ENCODE results near the gene TXNDC15.
A peak's percentile ranks its signal among the peaks of the same experiment; 100 is the strongest.
"Not testable (repeated sequence)": the region's sequence is repeated elsewhere in the genome, so short reads cannot be mapped to it uniquely, and the experiment has no call there.

Gene TXNDC15, protein sequence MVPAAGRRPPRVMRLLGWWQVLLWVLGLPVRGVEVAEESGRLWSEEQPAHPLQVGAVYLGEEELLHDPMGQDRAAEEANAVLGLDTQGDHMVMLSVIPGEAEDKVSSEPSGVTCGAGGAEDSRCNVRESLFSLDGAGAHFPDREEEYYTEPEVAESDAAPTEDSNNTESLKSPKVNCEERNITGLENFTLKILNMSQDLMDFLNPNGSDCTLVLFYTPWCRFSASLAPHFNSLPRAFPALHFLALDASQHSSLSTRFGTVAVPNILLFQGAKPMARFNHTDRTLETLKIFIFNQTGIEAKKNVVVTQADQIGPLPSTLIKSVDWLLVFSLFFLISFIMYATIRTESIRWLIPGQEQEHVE

DNA sequence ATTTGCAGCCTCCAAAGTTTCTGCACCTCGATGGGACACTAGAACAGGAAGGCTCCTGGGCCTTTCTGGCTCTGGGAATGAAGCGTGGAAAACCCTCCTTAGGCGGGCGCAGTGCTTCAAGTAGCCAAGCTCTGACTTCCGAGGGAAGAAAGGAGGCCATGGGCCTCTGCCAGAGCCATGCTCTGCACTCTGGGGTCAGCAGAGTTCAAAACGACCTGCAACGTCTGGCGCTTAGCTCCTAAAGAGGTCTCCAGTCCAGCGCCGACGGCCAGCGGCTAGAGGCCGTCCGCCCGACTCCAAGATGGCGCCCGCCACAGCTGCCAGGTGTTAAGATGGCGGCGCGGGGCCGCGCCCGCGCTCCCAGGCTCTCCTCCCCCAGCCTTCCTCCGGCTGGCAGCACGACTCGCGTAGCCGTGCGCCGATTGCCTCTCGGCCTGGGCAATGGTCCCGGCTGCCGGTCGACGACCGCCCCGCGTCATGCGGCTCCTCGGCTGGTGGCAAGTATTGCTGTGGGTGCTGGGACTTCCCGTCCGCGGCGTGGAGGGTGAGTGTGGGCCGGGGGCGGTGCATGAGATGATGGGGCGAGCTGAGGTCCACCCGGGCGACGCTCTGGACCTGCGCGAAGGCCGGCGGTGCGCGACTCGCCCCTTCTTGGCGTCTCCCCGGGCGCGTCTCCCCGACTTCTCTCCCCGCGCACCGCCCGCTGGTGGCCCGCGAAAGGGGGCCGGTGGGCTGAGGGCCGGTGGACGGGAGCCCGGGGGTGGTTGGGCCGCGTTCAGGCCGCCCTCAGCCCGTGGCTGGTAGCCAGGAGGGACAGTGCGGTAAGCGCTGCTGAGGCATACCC is at the start of gene TXNDC15:
TSS of gene TXNDC15 (plus strand) at position 385 of the 844 bp plus-strand sequence. CDS start at position 442, 57 bp downstream.
- no peak for DNase-seq

DNA sequence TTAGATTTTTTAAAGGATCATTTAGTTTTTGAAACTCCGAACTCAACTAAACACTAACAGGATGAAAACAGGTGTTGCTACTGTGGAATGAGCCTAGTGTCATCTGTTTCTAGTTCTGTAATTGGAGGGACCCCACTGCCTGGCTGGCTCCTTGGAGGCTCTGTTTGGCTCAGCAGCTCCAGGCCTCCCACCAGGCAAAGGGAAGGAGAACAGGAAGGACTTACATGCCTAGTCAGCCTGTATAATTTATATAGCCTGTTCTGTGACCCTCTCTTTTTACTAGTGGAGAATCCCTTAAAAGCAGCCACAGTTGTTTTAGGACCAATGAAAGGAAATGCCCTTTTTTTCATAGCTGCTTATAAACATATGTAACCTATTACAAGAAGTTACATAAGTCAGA is 49.5 kb upstream of the TXNDC15 start:
- DNase-seq, result no peak

DNA sequence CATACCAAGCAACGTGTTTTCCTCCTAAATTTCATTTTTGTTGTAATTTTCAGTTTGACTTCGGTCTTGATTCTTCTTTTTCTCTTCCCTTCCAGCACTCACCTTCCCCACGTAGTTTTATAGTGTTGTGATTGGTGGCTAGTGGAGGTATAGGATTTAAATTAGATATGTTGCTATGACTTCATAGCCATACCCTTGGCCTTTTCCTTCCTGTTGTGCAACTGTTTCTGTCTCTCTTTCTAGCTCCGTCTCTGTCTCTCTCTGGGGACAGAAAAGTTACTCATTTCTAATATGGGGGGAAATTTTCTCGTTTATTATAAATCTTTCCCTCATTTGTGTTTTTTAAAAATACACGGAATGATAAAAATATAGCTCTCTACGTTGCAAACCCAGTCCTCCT is 49.0 kb upstream of the TXNDC15 start:
- DNase-seq, result no peak

DNA sequence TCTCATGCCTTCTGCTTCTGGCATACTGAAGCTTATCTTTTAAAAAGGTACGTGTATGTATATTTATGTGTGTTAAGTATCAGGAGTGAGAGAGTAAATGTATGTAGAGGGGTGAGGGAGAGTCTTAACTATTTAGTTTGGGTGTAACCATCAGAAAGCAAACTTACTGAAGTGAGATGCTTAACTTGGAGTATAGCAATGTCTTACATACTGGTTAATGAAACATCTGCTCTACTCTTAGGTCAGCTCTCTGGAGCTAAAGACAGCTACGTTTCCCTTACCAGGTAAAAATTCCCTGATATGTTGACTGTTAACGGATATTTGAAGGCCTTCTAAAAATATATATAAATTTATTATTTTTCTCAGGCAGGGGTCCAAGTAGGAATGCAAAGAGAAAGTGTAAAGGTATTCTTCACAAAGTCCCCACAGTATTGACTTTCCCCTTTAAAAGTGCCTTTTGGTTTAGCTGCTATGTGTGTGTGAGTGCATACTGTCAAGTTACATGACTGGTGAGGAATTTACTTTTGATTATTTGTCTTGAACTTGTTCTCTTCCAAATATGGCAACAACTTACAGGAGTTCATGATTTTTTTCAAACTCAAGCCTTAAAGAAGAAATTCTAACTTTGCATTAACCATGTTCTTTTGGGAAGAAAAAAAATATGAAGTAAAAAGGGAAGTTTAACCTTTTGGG is 40.7 kb upstream of the TXNDC15 start:
- no peak for DNase-seq

DNA sequence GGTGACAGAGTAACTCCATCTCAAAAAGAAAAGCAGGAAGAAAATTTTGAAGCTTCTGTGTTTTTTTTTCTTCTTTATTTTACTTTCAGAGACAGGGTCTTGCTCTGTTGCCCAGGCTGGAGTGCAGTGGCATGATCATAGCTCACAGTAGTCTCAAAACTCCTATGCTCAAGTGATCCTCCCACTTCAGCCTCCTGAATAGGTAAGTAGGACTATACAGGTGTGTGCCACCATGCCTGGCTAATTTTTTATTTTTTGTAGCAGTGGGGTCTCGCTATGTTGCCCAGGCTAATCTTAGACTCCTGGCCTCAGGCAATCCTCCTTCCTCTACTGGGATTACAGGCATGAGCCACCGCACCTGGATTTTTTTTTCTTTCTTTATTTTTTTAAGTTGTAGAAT is 38.5 kb upstream of the TXNDC15 start:
- DNase-seq, result no peak

DNA sequence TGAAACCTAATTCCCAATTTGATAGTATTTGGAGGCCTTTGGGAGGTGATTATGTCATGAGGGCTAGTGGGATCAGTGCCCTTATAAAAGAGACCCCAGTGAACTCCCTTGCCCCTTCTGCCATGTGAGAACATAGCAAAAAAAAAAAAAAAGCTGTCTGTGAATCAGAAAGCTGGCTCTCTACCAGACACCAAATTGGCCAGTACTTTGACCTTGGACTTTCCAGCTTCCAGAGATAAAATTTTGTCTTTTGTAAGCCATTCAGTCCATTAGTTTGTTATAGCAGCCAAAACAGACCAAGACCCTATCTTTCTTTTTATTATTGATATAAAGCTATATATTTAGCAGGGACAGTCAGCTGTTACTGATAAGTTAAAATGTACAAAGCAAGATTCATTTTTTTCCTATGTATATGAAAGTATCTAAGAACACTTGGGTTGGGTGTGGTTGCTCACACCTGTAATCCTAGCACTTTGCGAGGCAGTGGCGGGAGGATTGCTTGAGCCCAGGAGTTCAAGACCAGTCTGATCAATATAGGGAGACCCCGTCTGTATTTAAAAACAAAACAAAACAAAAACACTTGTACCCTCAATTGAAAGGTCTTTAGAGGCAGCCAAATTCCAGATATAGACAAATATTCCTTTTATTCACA is 36.5 kb upstream of the TXNDC15 start:
- DNase-seq, result no peak

DNA sequence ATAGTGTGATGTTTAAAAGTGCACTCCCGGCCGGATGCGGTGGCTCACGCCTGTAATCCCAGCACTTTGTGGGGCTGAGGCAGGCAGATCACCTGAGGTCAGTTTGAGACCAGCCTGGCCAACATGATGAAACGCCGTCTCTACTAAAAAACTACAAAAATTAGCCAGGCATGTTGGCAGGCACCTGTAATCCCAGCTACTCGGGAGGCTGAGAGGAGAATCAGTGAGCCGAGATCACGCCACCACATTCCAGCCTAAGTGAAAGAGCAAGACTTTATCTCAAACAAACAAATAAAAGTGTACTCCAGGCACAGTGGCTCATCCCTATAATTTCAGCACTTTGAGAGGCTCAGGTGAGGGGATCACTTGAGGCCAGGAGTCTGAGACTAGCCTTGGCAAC is 35.8 kb upstream of the TXNDC15 start:
- DNase-seq, result not testable (repeated sequence)

DNA sequence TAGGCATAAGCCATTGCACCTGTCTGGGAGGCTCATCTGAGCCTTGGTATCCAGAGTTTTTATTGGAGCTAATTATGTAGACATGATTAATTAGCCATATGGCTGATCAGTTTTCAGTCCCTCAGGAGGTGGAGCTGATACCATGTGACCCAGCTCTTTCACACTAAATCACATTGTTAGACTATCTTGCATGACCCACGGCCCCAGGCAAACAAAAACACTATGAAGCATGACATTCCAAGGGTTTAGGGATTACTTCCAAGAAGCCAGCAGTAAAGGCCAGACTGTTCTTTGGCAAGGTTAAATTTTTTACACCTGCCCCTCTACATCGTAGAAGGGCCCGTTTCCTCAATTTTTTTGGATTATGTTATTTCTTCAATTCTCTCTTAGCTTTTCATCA is 33.4 kb upstream of the TXNDC15 start:
- DNase-seq, result no peak

DNA sequence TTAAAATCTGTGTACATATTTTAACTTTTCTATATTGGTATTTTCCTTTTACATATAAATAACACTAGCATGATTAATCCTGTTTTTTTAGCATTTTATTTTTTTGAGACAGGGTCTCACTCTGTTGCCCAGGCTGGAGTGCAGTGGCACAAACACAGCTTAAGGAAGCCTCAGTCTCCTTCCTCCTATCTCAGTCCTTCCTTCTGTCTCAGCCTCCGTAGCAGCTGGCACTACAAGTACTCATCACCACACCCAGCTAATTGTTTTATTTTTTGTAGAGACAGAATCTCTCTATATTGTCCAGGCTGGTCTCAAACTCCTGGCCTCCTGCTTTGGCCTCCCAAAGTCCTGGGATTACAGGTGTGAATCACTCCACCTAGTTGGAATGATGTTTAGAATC is 29.9 kb upstream of the TXNDC15 start:
- DNase-seq, result no peak

DNA sequence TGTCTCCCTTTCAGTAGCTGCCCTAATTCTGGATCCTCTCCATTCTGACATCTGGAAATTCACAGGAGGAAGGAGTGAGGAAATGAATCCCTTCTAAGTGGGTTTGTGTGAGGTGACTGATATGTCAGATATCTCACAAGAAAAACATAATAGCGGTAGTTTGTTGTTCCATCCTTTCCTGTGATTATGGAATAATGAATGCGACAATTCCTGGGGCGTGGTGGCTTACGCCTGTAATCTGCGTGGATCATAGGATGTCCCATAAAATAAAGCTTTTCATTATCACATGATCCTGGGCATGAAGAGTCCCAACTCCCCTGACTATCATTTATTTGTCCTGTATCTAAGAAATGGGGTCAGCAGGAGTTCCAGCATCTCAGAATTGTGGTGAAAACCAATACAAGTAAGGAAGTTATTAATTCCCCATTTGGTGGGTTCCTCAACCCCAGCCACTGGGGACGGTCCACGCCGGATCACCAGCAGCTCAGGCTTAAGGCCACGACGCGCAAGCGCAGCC is 28.8 kb upstream of the TXNDC15 start:
- DNase-seq, result no peak

- peak; percentile 35 for DNase-seq
Measured at GRCh38 chr5:134845852-134846640, 28.1 kb upstream of the TXNDC15 start, which contains the start of gene C5orf24. Gene C5orf24, plus strand, starts transcription at chr5:134845968. Its CDS starts 8,933 bp downstream, at chr5:134854901.

- DNase-seq, result no peak
Measured at GRCh38 chr5:134846641-134846960, 27.6 kb upstream of the TXNDC15 start.

- not testable (repeated sequence) for DNase-seq
Measured at GRCh38 chr5:134849434-134849933, 24.7 kb upstream of the TXNDC15 start.

DNA sequence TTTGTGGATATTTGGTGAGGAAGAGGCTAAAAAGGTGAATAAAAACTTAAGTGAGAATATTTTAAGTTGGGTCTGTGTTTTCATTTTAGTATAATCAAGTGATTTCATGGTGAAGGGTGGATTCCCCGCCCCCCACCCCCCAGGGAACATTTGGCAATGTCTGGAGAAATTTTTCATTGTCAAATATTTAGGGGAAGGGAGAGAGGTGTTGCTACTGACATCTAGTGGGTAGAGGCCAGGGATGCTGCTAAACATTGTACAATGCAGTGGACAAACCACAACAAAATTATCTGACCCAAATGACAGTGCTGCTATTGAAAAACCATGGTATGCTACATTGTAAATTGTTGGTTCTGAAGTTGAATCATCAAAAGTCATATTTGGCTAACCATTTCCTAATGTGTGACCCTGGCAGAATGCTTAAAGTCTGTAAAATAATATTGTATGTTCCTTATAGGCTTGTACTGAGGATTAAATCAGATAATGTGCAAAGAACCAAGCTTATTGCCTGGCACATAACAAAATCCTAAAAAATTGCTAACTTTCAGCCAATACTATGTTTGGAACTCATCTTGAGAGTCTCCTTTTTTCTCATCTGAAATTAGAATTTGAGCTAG is 22.8 kb upstream of the TXNDC15 start:
- no peak for DNase-seq

DNA sequence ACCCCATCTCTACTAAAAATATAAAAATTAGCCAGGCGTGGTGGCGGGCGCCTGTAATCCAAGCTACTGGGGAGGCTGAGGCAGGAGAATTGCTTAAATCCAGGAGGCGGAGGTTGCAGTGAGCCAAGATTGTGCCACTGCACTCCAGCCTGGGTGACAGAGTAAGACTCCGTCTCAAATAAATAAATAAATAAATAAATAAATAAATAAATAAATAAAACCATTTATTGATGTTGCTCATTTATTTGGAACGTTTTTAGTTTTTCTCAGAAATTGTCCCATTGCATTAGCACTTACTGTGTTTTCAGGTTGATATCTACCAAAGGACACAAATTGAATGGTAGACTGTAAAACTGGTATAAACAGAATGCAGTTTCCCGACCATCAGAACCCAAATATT is 17.7 kb upstream of the TXNDC15 start:
- not testable (repeated sequence) for DNase-seq

- no peak for DNase-seq
Measured at GRCh38 chr5:134857401-134857800, 16.8 kb upstream of the TXNDC15 start.

DNA sequence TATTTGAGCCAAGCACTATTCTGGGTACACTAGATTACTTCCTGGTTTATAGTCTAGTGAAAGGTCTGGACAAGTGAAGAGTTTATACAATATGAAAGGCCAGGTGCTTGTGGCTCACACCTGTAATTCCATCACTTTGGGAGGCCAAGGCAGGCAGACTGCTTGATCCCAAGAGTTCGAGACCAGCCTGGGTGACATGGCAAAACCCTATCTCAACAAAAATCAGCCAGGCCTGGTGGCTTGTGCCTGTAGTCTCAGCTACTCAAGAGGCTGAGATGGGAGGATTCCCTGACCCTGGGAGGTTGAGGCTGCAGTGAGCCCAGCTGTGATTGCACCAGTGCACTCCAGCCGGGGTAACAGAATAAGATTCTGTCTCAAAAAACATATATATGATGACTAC is 9.5 kb upstream of the TXNDC15 start:
- DNase-seq, result no peak

- no peak for DNase-seq
Measured at GRCh38 chr5:134873494-134873893, 677 bp upstream of the TXNDC15 start.

GRCh38 chr5:134874831-134875655 is 872 bp downstream of the TXNDC15 start:
- no peak for DNase-seq

DNA sequence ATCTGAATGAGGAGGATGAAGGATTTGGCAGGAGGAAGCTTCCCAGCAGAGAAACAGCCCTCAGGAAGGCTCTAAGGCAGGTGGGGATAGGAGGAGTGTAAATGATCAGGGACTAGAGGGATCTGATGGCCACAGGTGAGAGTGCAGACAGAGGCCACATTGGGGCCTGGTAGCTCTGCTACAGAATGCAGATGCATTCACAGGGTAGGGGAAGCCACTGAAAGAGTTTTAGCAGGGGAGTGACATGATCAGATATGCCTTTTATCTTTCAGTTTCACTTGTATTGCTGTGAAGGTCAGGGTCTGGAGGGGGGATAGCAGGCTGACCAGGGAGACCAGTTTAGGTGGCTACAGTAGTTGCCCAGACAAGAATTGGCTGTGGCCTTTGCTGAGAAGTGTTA is 3.0 kb downstream of the TXNDC15 start:
- no peak for DNase-seq

Measured in NCI-H2081 treated with DMSO at 0.1 percent for 48 hours (cell line).